Parathyroid adenoma (tissue), 2 donors: ENCODE data around the gene SND1.

ENCODE experiments used
- H2AFZ ChIP-seq: fragments of 300-600 bp; sonication (generic); one replicate; pipeline ENCODE4 v1.7.0; 2017; ENCODE audit warnings: antibody characterized with exemption, mild to moderate bottlenecking
- H3K27ac ChIP-seq: fragments of 300-600 bp; sonication (generic); one replicate; pipeline ENCODE4 v1.7.0; 2017
- H3K27me3 ChIP-seq: fragments of 300-600 bp; sonication (generic); one replicate; pipeline ENCODE4 v1.7.0; 2017; ENCODE audit warnings: low read length; ENCODE audit not compliant: control insufficient read depth, insufficient read depth
- H3K36me3 ChIP-seq: fragments of 300-600 bp; sonication (generic); one replicate; pipeline ENCODE4 v1.7.0; 2017; ENCODE audit warnings: low read length; ENCODE audit not compliant: control insufficient read depth, insufficient read depth
- H3K4me1 ChIP-seq: fragments of 300-600 bp; sonication (generic); one replicate; pipeline ENCODE4 v1.7.0; 2017; ENCODE audit warnings: control low read depth
- H3K4me2 ChIP-seq: fragments of 300-600 bp; sonication (generic); one replicate; pipeline ENCODE4 v1.7.0; 2017; ENCODE audit warnings: low read length
- H3K4me3 ChIP-seq: fragments of 300-600 bp; sonication (generic); one replicate; pipeline ENCODE4 v1.7.0; 2017; ENCODE audit warnings: low read depth, low read length
- H3K79me2 ChIP-seq: fragments of 300-600 bp; sonication (generic); one replicate; pipeline ENCODE4 v1.7.0; 2017; ENCODE audit warnings: control low read depth
- H3K9ac ChIP-seq: fragments of 300-600 bp; sonication (generic); one replicate; pipeline ENCODE4 v1.7.0; 2017; ENCODE audit warnings: mild to moderate bottlenecking
- H3K9me3 ChIP-seq: fragments of 300-600 bp; sonication (generic); one replicate; pipeline ENCODE4 v1.7.0; 2017; ENCODE audit warnings: low read length; ENCODE audit not compliant: control insufficient read depth
- CTCF ChIP-seq: fragments of 300-600 bp; sonication (generic); IDR thresholded peaks from one replicate; pipeline ENCODE4 v1.7.0; 2017; ENCODE audit warnings: antibody characterized with exemption, mild to moderate bottlenecking
- donor health status: primary hyperparathyroidism.

Gene SND1

DNA sequence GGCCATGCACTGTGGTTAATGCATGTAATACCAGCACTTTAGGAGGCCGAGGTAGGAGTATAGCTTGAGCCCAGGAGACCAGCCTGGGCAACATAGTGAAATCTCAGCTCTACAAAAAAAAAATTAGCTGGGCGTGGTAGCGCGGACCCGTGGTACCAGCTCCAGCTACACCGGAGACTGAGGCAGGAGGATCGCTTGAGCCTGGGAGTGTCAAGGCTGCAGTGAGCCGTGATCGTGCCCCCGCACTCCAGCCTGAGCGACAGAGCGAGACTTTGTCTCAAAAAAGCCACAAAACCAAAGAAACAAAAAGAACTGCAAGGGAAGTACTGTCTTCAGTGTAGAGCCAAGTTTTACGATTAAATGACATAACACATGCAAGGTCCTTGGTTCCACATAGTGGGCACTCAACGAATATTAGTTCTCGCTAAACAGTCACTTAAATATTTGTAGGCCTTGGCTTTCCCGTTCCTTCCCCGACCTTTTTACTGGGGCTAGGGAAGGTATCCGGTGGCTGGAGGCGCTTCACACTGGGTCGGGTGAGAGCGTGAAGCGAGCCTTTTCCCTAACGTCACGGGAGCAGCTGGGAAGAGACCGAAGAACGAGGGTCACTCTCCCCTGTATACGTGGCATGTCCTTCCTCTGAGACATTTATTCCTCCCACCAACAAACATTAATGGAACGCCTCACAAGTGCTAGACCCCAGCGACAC is 993 bp upstream of the SND1 start:
- Histone ChIP-seq H2AFZ (peak overlapping the region; percentile 100), H3K4me2 (peak overlapping the region; percentile 90), H3K4me3 (peak overlapping the region; percentile 86), H3K4me1 (peaks cover 9% of the 10 kb centered on the region), H3K27ac (peak overlapping the region; percentile 92), H3K9ac (no peak overlapping the region), H3K79me2 (peaks cover 26% of the 10 kb centered on the region), H3K27me3 (no peaks in the 10 kb centered on the region), H3K36me3 (no peaks in the 10 kb centered on the region), H3K9me3 (no peaks in the 10 kb centered on the region)
- TF ChIP-seq CTCF, result no peak

DNA sequence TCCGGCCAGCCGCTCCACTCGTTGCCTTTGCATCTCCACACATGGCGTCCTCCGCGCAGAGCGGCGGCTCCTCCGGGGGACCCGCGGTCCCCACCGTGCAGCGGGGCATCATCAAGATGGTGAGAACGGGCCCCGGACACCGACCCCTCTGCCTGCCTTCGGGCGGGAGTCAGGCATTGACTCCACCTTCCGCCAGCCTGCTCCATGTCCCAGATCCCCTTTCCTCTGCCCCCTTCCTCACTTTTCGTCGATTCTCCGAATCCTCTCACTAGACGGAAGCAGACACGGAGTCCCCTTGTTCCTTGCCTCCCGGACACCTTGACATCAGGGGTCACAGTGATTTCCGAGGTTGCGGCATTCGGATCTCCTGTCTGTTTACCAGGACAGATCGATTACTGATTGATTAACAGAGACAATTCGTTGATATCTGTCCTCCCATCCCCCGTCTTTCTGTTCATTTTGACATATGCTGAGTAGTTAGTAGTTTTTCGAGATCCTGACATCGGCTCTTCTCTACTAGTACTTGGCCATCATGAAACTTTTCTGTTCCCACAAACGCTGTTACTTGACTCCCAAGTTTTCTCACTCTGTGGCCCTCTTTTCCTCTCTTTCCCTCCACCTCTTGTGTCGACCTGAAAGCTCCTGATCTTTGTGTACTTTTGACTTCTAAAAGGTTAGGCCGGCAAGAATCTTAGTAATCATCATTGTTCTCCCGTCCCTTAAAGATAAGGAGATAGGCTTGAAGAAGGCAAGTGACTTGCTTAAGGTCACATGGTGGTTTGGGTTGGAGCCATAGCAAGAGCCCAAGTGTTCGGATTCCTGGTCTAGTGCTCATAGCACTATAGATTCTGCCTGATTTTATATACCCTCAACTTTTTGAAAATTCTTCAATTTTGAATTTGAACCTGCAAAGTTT is 597 bp downstream of the SND1 start:
- Histone ChIP-seq H3K4me2 (peak overlapping the region; percentile 87), H3K9ac (peak overlapping the region; percentile 31), H3K27ac (peak overlapping the region; percentile 92), H3K4me3 (peak overlapping the region; percentile 86), H2AFZ (peak overlapping the region; percentile 100), H3K79me2 (peaks cover 37% of the 10 kb centered on the region), H3K36me3 (no peaks in the 10 kb centered on the region), H3K27me3 (no peaks in the 10 kb centered on the region), H3K4me1 (peaks cover 9% of the 10 kb centered on the region), H3K9me3 (no peaks in the 10 kb centered on the region)
- no peak for TF ChIP-seq CTCF

GRCh38 chr7:127653396-127653795 is 1.4 kb downstream of the SND1 start:
- no peak overlapping the region for H3K9ac ChIP-seq

More at GRCh38 chr7:127653396-127653795, 1.4 kb downstream of the SND1 start:
- no peaks in the 10 kb centered on the region for H3K9me3 ChIP-seq
- peaks cover 42% of the 10 kb centered on the region for H3K79me2 ChIP-seq
- H3K4me2 ChIP-seq, result no peak overlapping the region
- H3K27me3 ChIP-seq, result no peaks in the 10 kb centered on the region
- peaks cover 9% of the 10 kb centered on the region for H3K4me1 ChIP-seq
- no peak overlapping the region for H3K27ac ChIP-seq
- H3K4me3 ChIP-seq, result no peak overlapping the region
- no peak for TF ChIP-seq CTCF
- no peak overlapping the region for H2AFZ ChIP-seq
- no peaks in the 10 kb centered on the region for H3K36me3 ChIP-seq
